Ishikawa (cell line): ENCODE data around the gene FAIM2.

Experiments used
- CEBPB ChIP-seq: IDR thresholded peaks from 2 replicates; pipeline ENCODE4 v1.6.1; 2012
- EGR1 ChIP-seq: IDR thresholded peaks from 2 replicates; pipeline ENCODE4 v1.6.1; 2012
- EP300 ChIP-seq: IDR thresholded peaks from 2 replicates; pipeline ENCODE4 v1.6.1; 2012; ENCODE audit warnings: borderline replicate concordance
- FOXM1 ChIP-seq: IDR thresholded peaks from 2 replicates; pipeline ENCODE4 v1.6.1; 2012; ENCODE audit warnings: low read depth, borderline replicate concordance
- NFIC ChIP-seq: IDR thresholded peaks from 2 replicates; pipeline ENCODE4 v1.6.1; 2012
- TAF1 ChIP-seq: IDR thresholded peaks from 2 replicates; pipeline ENCODE4 v1.6.1; 2012; ENCODE audit warnings: low read depth, mild to moderate bottlenecking
- TEAD4 ChIP-seq: IDR thresholded peaks from 2 replicates; pipeline ENCODE4 v1.6.1; 2012
- YY1 ChIP-seq: IDR thresholded peaks from 2 replicates; pipeline ENCODE4 v1.6.1; 2012; ENCODE audit warnings: low read depth
- ZBTB7A ChIP-seq: IDR thresholded peaks from 2 replicates; pipeline ENCODE4 v1.6.1; 2012; ENCODE audit warnings: low read depth
- TF ChIP-seq, protein P1 (sequence below): IDR thresholded peaks from 2 replicates; pipeline ENCODE4 v1.6.1; 2012; ENCODE audit warnings: low read depth, mild to moderate bottlenecking
- TF ChIP-seq, protein P2 (sequence below): IDR thresholded peaks from 2 replicates; pipeline ENCODE4 v1.6.1; 2012

DNA sequence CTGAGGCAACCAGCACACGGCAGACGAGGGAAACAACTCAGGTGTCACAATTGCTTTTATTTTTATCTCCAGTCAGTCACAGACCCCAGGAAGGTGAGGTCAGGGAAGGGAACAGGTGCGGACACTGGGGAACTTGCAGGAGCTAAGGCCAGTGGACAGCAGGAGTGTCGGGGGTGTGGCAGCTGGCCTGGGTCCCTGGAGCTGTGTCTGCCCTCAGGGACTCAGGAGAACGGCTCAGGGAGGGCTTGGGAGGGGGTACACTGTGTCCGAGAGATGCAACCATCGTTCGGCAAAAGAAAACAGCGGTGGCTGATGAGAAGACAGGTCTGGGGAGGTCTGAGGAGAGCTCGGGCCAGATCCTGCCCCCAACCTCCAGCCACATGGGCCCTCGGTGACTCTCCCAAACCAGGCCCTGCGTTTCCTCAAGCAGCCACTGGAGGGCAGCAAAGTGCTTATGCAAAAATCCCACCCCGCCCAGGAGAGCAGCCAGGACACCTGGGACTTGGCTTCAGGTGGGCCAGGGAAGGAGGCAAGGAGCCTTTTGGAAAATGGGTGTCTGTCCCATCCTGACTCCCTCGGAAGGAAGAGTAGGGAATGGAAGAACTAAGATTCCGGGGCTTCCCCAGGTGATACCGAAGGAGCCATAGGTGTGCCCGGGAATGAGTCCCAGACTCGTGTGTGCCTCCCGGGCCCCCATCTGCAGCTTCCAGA is 36.7 kb downstream of the FAIM2 start:
- TF ChIP-seq, protein P1, sequence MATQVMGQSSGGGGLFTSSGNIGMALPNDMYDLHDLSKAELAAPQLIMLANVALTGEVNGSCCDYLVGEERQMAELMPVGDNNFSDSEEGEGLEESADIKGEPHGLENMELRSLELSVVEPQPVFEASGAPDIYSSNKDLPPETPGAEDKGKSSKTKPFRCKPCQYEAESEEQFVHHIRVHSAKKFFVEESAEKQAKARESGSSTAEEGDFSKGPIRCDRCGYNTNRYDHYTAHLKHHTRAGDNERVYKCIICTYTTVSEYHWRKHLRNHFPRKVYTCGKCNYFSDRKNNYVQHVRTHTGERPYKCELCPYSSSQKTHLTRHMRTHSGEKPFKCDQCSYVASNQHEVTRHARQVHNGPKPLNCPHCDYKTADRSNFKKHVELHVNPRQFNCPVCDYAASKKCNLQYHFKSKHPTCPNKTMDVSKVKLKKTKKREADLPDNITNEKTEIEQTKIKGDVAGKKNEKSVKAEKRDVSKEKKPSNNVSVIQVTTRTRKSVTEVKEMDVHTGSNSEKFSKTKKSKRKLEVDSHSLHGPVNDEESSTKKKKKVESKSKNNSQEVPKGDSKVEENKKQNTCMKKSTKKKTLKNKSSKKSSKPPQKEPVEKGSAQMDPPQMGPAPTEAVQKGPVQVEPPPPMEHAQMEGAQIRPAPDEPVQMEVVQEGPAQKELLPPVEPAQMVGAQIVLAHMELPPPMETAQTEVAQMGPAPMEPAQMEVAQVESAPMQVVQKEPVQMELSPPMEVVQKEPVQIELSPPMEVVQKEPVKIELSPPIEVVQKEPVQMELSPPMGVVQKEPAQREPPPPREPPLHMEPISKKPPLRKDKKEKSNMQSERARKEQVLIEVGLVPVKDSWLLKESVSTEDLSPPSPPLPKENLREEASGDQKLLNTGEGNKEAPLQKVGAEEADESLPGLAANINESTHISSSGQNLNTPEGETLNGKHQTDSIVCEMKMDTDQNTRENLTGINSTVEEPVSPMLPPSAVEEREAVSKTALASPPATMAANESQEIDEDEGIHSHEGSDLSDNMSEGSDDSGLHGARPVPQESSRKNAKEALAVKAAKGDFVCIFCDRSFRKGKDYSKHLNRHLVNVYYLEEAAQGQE = no peak
- no peak for TF ChIP-seq TEAD4
- no peak for TF ChIP-seq FOXM1
- no peak for TF ChIP-seq TAF1
- no peak; the same call in 1 of the 2 replicates for TF ChIP-seq CEBPB
- TF ChIP-seq, protein P2, sequence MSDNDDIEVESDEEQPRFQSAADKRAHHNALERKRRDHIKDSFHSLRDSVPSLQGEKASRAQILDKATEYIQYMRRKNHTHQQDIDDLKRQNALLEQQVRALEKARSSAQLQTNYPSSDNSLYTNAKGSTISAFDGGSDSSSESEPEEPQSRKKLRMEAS = peak; percentile 66; the same call in 1 of the 2 replicates
- no peak for TF ChIP-seq NFIC
- no peak for TF ChIP-seq EP300
- TF ChIP-seq YY1 = no peak
- peak; percentile 79; the same call in 1 of the 2 replicates for TF ChIP-seq ZBTB7A
- TF ChIP-seq EGR1 = no peak
